ENCODE results near the gene RASSF3. TPM values are rescaled to one million over a fixed set of nuclear protein-coding genes. Genes with fewer than 3 reads are reported as not detected.

The RASSF3 gene
- total and polyA plus RNA-seq, 11 donors: 32.8 to 116 (median 90.6) TPM

DNA sequence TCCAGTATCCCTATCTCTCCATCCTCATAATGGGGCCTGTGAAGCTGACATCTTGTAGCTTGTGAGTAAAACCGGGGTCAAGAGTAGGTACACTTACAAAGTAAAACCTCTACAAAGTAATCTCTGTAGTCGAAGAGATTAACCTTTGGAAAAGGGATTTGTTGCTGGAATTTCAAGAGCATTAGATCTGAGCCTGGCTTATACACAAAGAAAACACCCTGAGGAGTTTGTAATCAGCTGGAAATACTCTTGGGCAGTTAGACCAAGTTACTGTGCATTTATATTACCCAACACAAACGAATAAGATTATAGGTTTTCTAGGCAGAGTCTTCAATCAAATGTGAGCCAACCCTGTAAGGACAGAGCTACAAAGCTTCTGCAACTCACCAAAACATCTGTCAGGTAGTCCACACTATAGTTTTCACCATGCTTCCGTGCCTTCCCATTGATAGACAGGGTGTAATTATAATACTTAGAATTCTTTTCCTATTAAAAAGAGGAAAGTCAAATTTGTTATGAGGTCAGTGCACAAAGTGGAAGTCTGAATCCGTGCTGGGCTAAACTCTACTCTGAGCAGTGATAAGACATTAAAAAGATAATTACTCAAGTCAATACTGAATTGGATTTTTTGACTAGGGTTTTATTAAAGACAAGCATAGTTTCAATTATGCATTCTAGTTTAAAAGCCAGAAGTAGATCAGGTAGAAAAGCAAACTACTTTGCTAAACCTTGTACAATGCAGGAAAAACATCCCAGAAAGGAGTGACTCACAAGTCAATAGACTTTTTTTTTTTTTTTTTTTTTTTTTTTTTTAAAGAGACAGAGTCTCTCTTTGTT is 134.3 kb downstream of the RASSF3 start:
- intact Hi-C loops (cut with DNase I): no loop called here
- H3K27ac ChIP-seq: peak overlapping the region in 1 of 12 donors; percentile 56
- H3K9me3 ChIP-seq: no peaks in the 10 kb centered on the region
- H3K27me3 ChIP-seq: no peaks in the 10 kb centered on the region
- peaks cover 0 to 68% (median 0%) of the 10 kb centered on the region in 12 donors for H3K4me1 ChIP-seq
- TF ChIP-seq, protein P1, sequence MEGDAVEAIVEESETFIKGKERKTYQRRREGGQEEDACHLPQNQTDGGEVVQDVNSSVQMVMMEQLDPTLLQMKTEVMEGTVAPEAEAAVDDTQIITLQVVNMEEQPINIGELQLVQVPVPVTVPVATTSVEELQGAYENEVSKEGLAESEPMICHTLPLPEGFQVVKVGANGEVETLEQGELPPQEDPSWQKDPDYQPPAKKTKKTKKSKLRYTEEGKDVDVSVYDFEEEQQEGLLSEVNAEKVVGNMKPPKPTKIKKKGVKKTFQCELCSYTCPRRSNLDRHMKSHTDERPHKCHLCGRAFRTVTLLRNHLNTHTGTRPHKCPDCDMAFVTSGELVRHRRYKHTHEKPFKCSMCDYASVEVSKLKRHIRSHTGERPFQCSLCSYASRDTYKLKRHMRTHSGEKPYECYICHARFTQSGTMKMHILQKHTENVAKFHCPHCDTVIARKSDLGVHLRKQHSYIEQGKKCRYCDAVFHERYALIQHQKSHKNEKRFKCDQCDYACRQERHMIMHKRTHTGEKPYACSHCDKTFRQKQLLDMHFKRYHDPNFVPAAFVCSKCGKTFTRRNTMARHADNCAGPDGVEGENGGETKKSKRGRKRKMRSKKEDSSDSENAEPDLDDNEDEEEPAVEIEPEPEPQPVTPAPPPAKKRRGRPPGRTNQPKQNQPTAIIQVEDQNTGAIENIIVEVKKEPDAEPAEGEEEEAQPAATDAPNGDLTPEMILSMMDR (IDR thresholded peaks at IDR 0.05): no peak
- TF ChIP-seq POLR2A (IDR thresholded peaks at IDR 0.05): no peak
- peaks cover 0 to 92% (median 74%) of the 10 kb centered on the region in 9 donors for H3K36me3 ChIP-seq
- H3K4me3 ChIP-seq: no peak overlapping the region
- WGBS, 4 donors: 65 to 69% (median 66%) methylated on average over 5 of the region's 5 CpGs
- DNase-seq: no peak
- ATAC-seq: no peak

GRCh38 chr12:64745259-64745807 is 135.0 kb downstream of the RASSF3 start:
- H3K4me1 ChIP-seq: peaks cover 0 to 69% (median 0%) of the 10 kb centered on the region in 12 donors
- peak overlapping the region in 1 of 12 donors; percentile 56 for H3K27ac ChIP-seq
- no peaks in the 10 kb centered on the region for H3K9me3 ChIP-seq
- DNase-seq: no peak
- TF ChIP-seq, protein P1 (IDR thresholded peaks at IDR 0.05): no peak
- no peak for TF ChIP-seq POLR2A (IDR thresholded peaks at IDR 0.05)
- peaks cover 0 to 92% (median 74%) of the 10 kb centered on the region in 9 donors for H3K36me3 ChIP-seq
- intact Hi-C loops (cut with DNase I): no loop called here
- WGBS, 4 donors: 94 to 98% (median 96%) methylated on average over 7 of the region's 7 CpGs
- no peak for ATAC-seq
- no peaks in the 10 kb centered on the region for H3K27me3 ChIP-seq
- no peak overlapping the region for H3K4me3 ChIP-seq

GRCh38 chr12:64745980-64746379 is 135.7 kb downstream of the RASSF3 start:
- peaks cover 0 to 93% (median 75%) of the 10 kb centered on the region in 9 donors for H3K36me3 ChIP-seq
- peaks cover 0 to 73% (median 0%) of the 10 kb centered on the region in 12 donors for H3K4me1 ChIP-seq
- no peak for TF ChIP-seq POLR2A (IDR thresholded peaks at IDR 0.05)
- TF ChIP-seq, protein P1 (IDR thresholded peaks at IDR 0.05): no peak
- no peak for ATAC-seq
- H3K4me3 ChIP-seq: no peak overlapping the region
- WGBS, 4 donors: 92 to 99% (median 98%) methylated on average over 2 of the region's 2 CpGs
- H3K27me3 ChIP-seq: no peaks in the 10 kb centered on the region
- H3K27ac ChIP-seq: peak overlapping the region in 1 of 12 donors; percentile 38
- intact Hi-C loops (cut with DNase I): no loop called here
- H3K9me3 ChIP-seq: no peaks in the 10 kb centered on the region
- no peak for DNase-seq

DNA sequence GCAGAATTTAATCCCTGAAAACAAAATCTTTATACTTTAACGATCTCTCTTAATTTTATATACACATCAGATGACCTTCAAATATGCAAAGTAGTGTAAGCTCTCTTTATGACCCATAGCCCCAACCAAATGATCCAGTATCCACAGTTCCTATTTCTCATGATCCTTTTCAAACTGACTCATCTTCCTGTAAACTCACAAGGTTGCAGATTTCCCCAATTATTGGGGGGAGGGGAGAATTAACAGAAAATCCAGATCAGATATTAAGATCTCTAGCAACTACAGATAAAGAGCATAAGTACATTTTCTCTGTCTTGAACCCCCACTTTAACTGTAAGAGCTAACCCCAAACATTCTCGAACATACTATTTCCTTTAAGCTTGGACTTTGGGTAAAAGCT is 136.4 kb downstream of the RASSF3 start:
- no peak overlapping the region for H3K4me3 ChIP-seq
- no peaks in the 10 kb centered on the region for H3K27me3 ChIP-seq
- peaks cover 0 to 94% (median 76%) of the 10 kb centered on the region in 9 donors for H3K36me3 ChIP-seq
- peak overlapping the region in 1 of 12 donors; percentile 38 for H3K27ac ChIP-seq
- peaks cover 0 to 69% (median 0%) of the 10 kb centered on the region in 12 donors for H3K4me1 ChIP-seq
- intact Hi-C loops (cut with DNase I): no loop called here
- ATAC-seq (no peak), DNase-seq (no peak)
- H3K9me3 ChIP-seq: no peaks in the 10 kb centered on the region
- TF ChIP-seq POLR2A (IDR thresholded peaks at IDR 0.05): no peak
- WGBS, 4 donors: 90 to 96% (median 90%) methylated on average over 2 of the region's 2 CpGs

MicroRNAs within 50 kb of the gene (microRNA counts, 767-probe panel; counts per million panel counts)
- microRNA hsa-miR-548c-3p: 0 to 71.6 counts per million in 2 donors
- microRNA hsa-miR-548c-5p: 0 to 349 counts per million in 2 donors
- microRNA hsa-miR-548z: 0 to 71.6 counts per million in 2 donors

Small RNA genes lying within 50 kb of the gene (microRNA-seq; reads per million reads assigned to microRNA genes)
- gene MIR548C: 0 reads per million in 4 donors
- 0 reads per million in 4 donors for gene MIR548Z

Other genes with a start within 250 kb of the RASSF3 start
- not detected for gene C12orf56, start 219.7 kb upstream of the RASSF3 start, total RNA-seq
- not detected for gene C12orf56, start 219.7 kb upstream of the RASSF3 start, polyA plus RNA-seq
- gene XPOT, start 206.1 kb upstream of the RASSF3 start, total RNA-seq: 10 to 100 TPM; 12.3 to 37.6 (median 22.0) TPM
- gene XPOT, start 206.1 kb upstream of the RASSF3 start, polyA plus RNA-seq: 10 to 100 TPM in 1 of 2 donors, 1 to 10 TPM in 1; 6.3 to 31.0 TPM
- 10 to 100 TPM in 7 of 9 donors, 1 to 10 TPM in 2; 8.5 to 16.9 (median 10.9) TPM for gene TBK1, start 158.4 kb upstream of the RASSF3 start, total RNA-seq
- gene TBK1, start 158.4 kb upstream of the RASSF3 start, polyA plus RNA-seq: 10 to 100 TPM in 1 of 2 donors, 1 to 10 TPM in 1; 7.8 to 13.0 TPM
- 100 to 1,000 TPM in 8 of 9 donors, 10 to 100 TPM in 1; 82.7 to 246 (median 116) TPM for gene GNS, start 148.9 kb downstream of the RASSF3 start, total RNA-seq
- 10 to 100 TPM; 22.0 to 82.9 TPM for gene GNS, start 148.9 kb downstream of the RASSF3 start, polyA plus RNA-seq
- 1 to 10 TPM in 3 of 9 donors, under 1 TPM in 6; 0.37 to 2.9 (median 0.67) TPM for gene TBC1D30, start 214.2 kb downstream of the RASSF3 start, total RNA-seq
- 1 to 10 TPM in 1 of 2 donors, under 1 TPM in 1; 0.15 to 1.1 TPM for gene TBC1D30, start 214.2 kb downstream of the RASSF3 start, polyA plus RNA-seq

Data from heart left ventricle (tissue), 16 donors.